Neuron (in vitro differentiated cells): ENCODE data around the gene CRX.
A peak's percentile ranks its signal among the peaks of the same experiment; 100 is the strongest.
"Not testable (repeated sequence)": the region's sequence is repeated elsewhere in the genome, so short reads cannot be mapped to it uniquely, and the experiment has no call there.

Experiments
- H2AFZ ChIP-seq: one replicate; pipeline ENCODE4 v1.6.1; 2013; ENCODE audit warnings: low read depth, mild to moderate bottlenecking, inconsistent platforms, low read length, moderate library complexity
- H3K27me3 ChIP-seq: one replicate; pipeline ENCODE4 v1.6.1; 2013; ENCODE audit warnings: low read length; ENCODE audit not compliant: insufficient read depth
- H3K36me3 ChIP-seq: one replicate; pipeline ENCODE4 v1.6.1; 2013; ENCODE audit warnings: low read length; ENCODE audit not compliant: insufficient read depth
- H3K4me1 ChIP-seq: one replicate; pipeline ENCODE4 v1.6.1; 2013; ENCODE audit warnings: low read length; ENCODE audit not compliant: insufficient read depth
- H3K4me3 ChIP-seq: 2 replicates; pipeline ENCODE4 v1.5.1; 2013; ENCODE audit warnings: mild to moderate bottlenecking, low read length, moderate library complexity
- H3K9me3 ChIP-seq: one replicate; pipeline ENCODE4 v1.6.1; 2013; ENCODE audit warnings: low read length

Gene CRX

DNA sequence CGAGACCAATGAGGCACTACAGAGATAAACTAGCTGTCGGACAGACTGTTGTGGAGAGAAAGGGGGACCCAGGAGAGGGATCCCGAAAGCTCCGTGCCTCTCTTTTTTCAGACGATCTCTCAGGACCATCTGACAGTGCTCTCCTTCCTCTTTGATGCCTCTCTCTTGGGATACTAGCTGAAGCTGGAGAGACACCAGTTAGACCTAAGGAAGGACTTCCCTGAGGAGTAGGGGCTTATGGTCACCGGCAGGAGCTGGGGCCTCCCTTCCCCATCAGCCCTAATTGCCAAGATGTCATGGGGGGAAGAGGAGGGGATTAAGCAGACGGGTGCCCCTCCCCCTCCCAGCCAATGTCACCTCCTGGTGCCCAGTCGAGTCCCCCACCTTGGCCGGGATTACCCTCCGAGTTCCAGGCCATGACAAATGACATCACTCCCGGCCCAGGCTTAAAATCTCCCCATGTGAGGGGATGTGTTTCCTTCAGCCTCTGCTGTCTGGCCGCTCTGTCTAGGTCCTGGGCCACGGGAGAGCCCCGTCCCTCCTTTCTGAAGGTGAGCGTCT is at the start of gene CRX:
Gene CRX, plus strand, starts transcription at position 478 of the 561 bp plus-strand sequence. CDS start 12,507 bp downstream, outside the sequence.
- Histone ChIP-seq H3K9me3 (no peaks in the 10 kb centered on the region), H3K27me3 (peaks cover 21% of the 10 kb centered on the region), H2AFZ (no peak within 1 kb of the TSS), H3K4me1 (peaks cover 7% of the 10 kb centered on the region), H3K4me3 (no peak within 1 kb of the TSS), H3K36me3 (no peaks in the 10 kb centered on the region)

DNA sequence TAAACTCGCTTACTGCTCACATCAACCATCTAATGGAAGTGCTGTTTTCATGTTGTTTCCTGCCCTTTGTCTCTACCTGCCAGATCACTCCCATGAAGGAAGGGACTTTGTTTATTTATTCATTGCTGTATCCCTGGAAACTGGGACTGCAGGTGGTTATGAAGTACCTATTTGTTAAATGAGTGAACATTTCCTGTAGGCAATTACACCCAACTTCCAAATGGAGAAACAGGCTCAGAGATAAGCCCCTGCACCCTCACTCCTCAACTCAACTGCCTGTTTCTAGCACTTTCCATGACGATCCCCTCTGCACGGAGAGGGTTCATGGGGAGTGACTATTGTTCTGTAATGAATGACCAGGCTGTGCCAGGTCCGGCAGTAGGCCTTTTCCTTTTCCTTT is 45.2 kb upstream of the CRX start:
- Histone ChIP-seq H3K36me3 (peaks cover 14% of the 10 kb centered on the region), H3K27me3 (no peaks in the 10 kb centered on the region), H3K9me3 (no peaks in the 10 kb centered on the region), H3K4me3 (no peak overlapping the region), H3K4me1 (peaks cover 17% of the 10 kb centered on the region), H2AFZ (no peak overlapping the region)

DNA sequence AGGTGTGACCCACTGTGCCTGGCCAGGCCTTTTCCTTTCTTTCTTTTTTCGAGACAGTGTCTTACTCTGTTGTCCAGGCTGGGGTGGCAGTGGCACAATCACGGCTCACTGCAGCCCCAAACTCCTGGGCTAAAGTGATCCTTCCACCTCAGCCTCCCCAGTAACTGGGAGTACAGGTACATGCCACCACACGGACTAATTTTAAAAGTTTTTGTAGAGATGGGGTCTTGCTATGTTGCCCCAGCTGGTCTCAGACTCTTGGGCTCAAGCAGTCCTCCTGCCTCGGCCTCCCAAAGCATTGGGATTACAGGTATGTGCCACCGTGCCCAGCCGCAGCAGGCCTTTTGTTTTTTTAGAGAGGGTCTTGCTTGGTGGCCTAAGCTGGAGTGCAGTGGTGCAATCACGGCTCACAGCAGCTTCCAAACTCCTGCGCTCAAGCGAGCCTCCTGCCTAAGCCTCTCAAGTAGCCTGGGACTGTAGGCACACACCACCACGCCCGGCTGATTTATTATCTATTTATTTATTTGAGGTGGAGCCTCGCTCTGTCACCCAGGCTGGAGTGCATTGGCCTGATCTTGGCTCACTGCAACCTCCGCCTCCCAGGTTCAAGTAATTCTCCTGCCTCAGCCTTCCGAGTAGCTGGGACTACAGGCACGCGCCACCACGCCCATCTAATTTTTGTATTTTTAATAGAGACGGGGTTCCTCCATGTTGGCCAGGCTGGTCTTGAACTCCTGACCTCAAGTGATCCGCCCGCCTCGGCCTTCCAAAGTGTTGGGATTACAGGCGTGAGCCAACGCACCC is 44.3 kb upstream of the CRX start:
- not testable (repeated sequence) for H3K27me3 ChIP-seq, H3K9me3 ChIP-seq
- Histone ChIP-seq H3K4me3 (peak overlapping the region; percentile 80), H3K36me3 (peaks cover 22% of the 10 kb centered on the region), H2AFZ (peak overlapping the region; percentile 91), H3K4me1 (peaks cover 17% of the 10 kb centered on the region)

DNA sequence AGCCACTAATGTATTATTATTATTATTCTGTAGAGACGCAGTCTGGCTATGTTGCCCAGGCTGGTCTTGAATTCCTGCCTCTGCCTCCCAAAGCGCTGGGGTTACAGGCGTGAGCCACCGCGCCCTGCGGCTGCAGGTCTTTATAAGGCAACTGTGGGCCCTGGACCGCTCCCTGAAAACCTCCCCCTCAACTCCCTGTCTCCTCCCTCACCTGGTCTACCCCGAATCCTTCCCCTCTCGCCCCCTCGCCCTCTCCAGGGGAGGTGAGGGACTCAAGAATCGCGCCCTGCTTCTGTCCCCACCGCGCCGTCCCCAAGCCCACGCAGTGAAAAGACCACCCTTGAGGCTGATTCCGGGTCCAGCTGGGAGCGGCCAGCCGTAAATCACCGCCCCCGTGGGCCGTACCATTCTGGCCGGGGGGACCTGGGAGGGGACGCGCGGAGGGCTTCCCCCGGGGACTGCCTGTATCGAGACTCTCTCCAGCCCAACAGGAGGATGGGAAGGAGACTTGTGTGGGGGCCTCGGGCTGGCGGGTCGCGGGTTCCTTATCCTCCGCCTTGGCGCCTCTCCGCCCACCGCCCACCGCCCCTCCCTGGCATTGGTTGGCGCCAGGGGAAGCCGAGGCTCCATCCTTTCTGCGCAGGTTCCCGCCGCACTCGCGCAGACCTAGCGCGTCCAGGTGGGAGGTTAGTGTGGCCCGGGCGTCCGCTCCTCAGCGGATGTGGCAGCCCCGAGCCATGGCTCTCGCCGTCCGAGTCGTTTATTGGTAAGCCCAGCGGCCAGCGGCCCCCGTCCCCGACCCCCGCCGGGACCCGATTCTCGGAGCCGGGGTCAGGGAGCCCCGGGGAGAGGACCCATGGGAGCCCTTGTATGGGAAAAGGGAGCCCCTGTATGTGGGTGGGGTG is 43.4 kb upstream of the CRX start, which contains the start of gene SELENOW:
Gene SELENOW, plus strand, starts transcription at position 655 of the 905 bp plus-strand sequence. Its CDS starts 83 bp downstream, at position 738.
- Histone ChIP-seq H3K4me3 (peak within 1 kb of the TSS; percentile 80), H3K27me3 (no peaks in the 10 kb centered on the region), H3K9me3 (no peaks in the 10 kb centered on the region), H2AFZ (peak within 1 kb of the TSS; percentile 91), H3K36me3 (peaks cover 23% of the 10 kb centered on the region), H3K4me1 (peaks cover 17% of the 10 kb centered on the region)

DNA sequence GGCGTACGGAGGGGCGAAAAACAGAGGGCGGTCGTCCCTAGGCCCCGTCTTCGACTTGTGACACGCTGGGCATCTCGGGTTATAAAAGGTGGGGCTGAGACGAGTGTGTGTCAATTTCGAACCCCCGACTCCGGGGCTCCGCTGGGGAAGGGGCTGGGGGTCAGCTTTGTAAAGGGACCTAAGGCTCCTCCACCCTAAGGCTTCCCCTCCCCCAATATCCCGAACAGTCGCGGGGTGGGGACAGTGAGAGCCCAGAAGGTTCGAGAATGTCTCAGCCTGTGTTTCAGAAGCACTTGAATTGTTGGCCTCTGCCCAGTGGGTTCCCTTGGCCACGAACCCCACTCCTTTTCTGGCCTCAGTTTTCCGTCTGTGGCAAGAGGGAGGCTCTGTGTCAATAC is 42.8 kb upstream of the CRX start:
- Histone ChIP-seq H3K4me3 (peak overlapping the region; percentile 80), H2AFZ (peak overlapping the region; percentile 91), H3K4me1 (peaks cover 13% of the 10 kb centered on the region), H3K9me3 (no peaks in the 10 kb centered on the region), H3K36me3 (peaks cover 28% of the 10 kb centered on the region), H3K27me3 (no peaks in the 10 kb centered on the region)

DNA sequence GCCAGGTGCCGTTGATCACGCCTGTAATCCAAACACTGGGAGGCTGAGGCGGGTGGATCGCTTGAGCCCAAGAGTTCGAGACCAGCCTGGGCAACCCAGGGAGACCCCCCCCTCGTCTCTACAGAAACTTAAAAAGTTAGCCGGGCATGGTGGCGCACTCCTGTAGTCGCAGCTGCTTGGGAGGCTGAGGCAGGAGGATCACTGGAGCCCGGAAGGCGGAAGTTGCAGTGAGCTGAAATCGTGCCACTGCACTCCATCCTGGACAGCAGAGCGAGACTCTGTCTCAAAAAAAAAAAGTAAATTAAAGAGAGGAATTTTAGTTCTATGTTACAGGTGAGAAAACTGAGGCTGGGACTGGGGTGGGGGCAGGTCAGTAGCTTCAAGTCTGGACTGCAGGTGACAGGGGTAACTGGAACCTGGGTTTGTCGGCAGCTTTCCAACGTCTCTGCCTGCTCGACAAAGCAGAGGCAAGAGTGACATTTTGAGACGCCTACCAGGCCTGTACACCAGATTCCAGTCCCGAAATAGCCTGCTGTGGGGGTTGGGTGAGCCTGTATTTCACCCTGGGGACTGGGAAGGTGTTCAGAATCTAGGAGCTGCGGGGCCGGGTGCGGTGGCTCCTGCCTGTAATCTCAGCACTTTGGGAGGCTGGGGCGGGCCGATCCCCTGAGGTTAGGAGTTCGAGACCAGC is 42.1 kb upstream of the CRX start:
- Histone ChIP-seq H3K4me3 (peak overlapping the region; percentile 80), H3K4me1 (peaks cover 8% of the 10 kb centered on the region), H3K36me3 (peaks cover 35% of the 10 kb centered on the region), H2AFZ (no peak overlapping the region), H3K9me3 (no peaks in the 10 kb centered on the region), H3K27me3 (no peaks in the 10 kb centered on the region)

DNA sequence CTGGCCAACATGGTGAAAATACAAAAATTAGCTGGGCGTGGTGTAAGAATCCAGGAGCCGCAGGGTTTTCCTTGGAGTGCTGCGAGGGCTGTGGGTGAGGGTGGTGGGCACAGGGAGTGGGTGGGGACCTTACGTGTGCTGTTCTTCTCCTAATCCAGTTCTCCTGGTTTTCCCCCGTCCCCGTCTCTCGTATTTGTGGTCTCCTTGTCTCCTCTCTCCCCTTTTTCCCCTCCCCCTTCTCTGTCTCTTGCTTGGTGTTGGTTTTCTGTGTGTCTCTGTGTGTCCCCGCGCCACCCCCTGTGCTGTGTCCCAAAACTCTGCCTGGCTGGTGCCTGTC is 41.6 kb upstream of the CRX start:
- Histone ChIP-seq H3K27me3 (no peaks in the 10 kb centered on the region), H3K4me3 (no peak overlapping the region), H3K36me3 (peaks cover 39% of the 10 kb centered on the region)

DNA sequence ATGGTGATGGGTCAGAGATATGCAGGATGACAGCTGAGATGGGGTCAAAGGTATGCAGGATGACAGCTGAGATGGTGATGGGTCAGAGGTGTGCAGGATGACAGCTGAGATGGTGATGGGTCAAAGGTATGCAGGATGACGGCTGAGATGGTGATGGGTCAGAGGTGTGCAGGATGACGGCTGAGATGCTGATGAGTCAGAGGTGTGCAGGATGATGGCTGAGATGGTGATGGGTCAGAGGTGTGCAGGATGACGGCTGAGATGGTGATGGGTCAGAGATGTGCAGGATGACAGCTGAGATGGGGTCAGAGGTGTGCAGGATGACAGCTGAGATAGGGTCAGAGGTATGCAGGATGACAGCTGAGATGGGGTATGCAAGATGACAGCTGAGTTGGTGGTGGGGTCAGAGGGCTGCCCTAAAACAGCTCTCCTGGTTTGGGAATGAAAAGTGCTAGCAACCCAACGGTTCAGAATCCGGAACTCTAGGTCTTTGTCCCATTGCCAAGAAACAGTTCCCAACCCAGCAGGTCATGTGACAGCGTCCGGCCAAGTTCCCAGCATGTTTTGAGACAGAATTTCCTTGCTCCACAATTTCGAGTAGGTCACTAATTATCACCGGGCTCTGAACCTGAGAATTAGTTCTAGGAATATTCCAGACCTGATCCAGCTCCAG is 40.0 kb upstream of the CRX start:
- H3K4me1 ChIP-seq = peaks cover 8% of the 10 kb centered on the region
- no peak overlapping the region for H2AFZ ChIP-seq
- no peak overlapping the region for H3K4me3 ChIP-seq
- H3K9me3 ChIP-seq = no peaks in the 10 kb centered on the region
- peaks cover 46% of the 10 kb centered on the region for H3K36me3 ChIP-seq
- no peaks in the 10 kb centered on the region for H3K27me3 ChIP-seq

More for the DNA sequence above, 41.6 kb upstream of the CRX start:
- Histone ChIP-seq H3K4me1 (peaks cover 8% of the 10 kb centered on the region), H2AFZ (no peak overlapping the region), H3K9me3 (no peaks in the 10 kb centered on the region)

DNA sequence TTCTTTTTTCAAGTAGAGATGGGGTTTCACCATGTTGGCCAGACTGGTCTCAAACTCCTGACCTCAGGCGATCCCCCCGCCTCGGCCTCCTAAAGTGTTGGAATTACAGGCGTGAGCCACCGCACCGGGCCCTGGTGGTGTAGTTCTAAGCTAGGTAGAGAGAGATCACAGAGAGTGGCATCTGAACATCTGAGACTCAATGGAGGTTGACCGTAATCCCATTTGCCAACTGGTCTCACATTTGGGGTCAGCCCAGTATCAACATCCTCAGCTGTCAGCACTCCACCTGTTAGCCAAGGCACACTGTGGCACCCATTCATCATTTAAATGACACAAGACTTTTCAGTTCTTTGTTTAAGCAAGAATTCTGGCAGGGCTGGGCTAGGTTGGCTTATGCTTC is 35.2 kb upstream of the CRX start:
- H2AFZ ChIP-seq = no peak overlapping the region
- H3K27me3 ChIP-seq = no peaks in the 10 kb centered on the region
- peaks cover 34% of the 10 kb centered on the region for H3K36me3 ChIP-seq
- no peaks in the 10 kb centered on the region for H3K9me3 ChIP-seq
- H3K4me3 ChIP-seq = no peak overlapping the region
- no peaks in the 10 kb centered on the region for H3K4me1 ChIP-seq

DNA sequence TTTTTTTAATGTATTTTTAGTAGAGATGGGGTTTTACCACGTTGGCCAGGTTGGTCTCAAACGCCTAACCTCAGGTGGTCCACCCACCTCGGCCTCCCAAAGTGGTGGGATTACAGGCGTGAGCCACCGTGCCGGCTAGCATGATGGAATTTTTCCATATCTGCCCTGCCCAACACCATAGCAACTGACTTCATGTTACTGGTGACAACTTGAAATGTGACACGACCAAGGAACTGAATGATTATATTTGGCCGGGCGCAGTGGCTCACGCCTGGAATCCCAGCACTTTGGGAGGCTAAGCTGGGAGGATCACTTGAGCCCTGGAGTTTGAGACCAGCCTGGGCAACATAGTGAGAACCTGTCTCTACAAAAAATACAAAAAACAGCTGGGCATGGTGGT is 34.4 kb upstream of the CRX start:
- H3K9me3 ChIP-seq, H3K4me3 ChIP-seq, H2AFZ ChIP-seq, H3K27me3 ChIP-seq, H3K4me1 ChIP-seq: not testable (repeated sequence)
- peaks cover 26% of the 10 kb centered on the region for H3K36me3 ChIP-seq

DNA sequence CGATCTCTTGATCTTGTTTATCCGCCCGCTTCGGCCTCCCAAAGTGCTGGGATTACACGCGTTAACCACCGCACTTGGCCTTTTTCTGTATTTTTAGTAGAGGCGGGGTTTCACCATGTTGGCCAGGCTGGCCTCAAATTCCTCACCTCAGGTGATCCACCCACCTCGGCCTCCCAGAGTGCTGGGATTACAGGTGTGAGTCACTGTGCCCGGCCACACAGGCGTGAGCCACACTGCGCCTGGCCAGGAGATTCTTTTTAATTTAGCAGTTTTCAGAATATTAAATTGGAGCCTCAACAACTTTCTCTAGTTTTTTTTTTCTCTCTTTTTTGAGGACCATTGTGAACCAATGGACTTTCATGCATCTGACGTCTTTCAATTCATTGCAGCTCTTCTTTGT is 31.9 kb upstream of the CRX start:
- not testable (repeated sequence) for H3K9me3 ChIP-seq, H3K4me3 ChIP-seq, H3K4me1 ChIP-seq, H3K27me3 ChIP-seq, H2AFZ ChIP-seq
- peaks cover 12% of the 10 kb centered on the region for H3K36me3 ChIP-seq

DNA sequence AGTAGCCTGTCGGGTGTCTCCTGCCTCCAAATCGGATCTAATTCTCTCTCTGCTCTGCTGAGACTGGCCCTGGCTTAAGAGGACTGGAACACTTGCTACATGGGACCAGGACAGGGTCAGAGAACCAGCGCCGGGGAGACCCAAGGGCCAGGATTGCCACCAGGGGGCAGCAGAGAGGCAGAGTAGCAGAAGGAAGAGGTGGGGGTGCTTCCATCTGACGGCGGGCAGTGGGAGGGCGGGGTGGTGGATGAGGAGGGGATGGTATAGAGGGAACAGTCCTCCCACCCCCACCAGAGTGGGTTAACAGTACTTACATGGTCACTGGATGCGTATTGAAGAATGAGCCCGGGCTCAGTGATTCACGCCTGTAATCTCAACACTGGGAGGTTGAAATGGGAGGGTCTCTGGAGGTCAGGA is 31.3 kb upstream of the CRX start:
- Histone ChIP-seq H3K27me3 (no peaks in the 10 kb centered on the region), H3K9me3 (no peaks in the 10 kb centered on the region), H3K4me3 (no peak overlapping the region)

More for the DNA sequence above, 31.3 kb upstream of the CRX start:
- H2AFZ ChIP-seq = no peak overlapping the region
- H3K36me3 ChIP-seq = peaks cover 7% of the 10 kb centered on the region
- H3K4me1 ChIP-seq = no peaks in the 10 kb centered on the region
